DMS53 treated with DMSO at 0.1 percent for 48 hours (cell line): ENCODE data around the gene SCAMP2.

ENCODE experiments used
- DNase-seq: peaks from one replicate; lab custom pipeline; 2025; ENCODE audit not compliant: unreplicated experiment; lab: John Stamatoyannopoulos, UW

SCAMP2 gene

GRCh38 chr15:74839526-74840395, 33.4 kb downstream of the SCAMP2 start:
- DNase-seq, result no peak

DNA sequence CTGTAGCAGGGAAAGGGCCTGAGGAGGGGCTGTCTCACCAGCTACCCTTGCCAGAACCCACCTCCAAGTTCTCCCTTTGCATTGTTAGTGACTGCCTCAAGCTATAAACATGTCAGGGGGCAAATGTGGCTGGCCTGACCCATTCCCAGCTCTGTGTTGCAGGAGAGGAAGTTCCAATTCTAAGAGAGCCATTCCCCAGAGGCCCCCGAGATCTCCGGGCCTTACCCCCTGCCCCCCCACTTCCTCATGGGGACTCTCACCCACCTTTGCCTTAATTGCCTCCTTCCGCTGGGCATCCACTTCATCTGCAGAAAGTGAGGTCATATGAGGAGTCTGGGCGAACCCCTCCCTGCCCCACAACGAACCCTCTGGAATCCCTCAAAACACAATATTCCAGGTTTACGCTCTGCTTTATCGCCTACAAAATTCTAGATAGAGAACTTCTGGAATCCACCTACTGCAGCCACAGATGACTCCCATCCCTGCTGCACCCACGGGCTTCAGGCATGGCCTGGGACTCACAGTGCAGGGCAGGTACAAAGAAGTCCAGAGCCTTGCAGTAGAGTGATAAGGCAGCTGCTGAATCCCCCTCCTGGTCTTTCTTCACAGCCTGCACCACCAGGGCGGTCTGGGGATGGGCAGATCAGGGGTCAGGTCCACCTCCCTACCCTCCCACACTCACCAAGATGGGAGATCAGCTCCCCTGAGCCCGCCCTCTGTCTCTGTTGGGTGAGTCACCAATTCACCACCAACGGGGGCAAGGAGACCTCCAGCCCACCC, 34.2 kb downstream of the SCAMP2 start:
- DNase-seq, result no peak

DNA sequence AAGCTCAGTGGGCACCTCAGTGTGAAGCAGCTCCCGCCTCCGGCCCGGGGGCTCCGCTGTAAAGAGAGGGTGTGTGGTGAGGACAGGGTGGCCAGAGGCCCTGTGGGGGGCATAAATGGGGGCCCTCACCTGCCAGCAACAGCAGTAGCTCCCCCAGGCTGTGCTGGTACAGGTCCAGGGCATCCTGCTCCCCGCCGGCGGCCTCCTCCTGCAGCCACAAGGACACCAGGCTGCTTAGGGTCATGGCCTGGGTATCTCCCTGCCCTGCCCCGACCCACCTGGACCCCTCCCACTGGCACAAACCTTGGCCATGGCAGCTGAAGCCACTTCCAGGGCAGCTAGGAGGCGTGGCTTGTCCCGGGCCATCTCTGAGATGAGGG, 35.0 kb downstream of the SCAMP2 start:
- no peak for DNase-seq

GRCh38 chr15:74837482-74838136, 35.6 kb downstream of the SCAMP2 start:
- DNase-seq, result no peak

DNA sequence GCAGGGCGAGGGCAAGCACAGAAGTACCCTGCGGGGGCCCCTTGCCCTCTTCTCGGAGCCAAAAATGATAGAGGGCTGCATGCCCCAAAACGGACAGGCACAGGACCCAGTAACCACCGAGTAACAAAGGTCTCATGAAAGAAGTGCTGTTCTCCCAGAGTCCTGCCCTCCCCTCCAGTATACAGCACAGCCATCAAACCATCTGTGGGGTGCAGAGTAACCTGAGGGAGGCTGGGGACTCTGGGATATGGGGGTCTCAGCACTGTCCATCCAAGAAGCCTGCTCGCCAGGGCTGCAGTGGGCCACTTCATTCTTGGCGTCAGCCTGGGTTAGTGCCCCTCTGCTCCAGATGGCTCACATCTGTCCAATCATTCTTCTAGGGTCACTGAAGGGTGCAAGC, 36.3 kb downstream of the SCAMP2 start:
- DNase-seq, result no peak

- peak; percentile 16 for DNase-seq
These were observed 37.8 kb downstream of the SCAMP2 start for GRCh38 chr15:74835312-74835823.

DNA sequence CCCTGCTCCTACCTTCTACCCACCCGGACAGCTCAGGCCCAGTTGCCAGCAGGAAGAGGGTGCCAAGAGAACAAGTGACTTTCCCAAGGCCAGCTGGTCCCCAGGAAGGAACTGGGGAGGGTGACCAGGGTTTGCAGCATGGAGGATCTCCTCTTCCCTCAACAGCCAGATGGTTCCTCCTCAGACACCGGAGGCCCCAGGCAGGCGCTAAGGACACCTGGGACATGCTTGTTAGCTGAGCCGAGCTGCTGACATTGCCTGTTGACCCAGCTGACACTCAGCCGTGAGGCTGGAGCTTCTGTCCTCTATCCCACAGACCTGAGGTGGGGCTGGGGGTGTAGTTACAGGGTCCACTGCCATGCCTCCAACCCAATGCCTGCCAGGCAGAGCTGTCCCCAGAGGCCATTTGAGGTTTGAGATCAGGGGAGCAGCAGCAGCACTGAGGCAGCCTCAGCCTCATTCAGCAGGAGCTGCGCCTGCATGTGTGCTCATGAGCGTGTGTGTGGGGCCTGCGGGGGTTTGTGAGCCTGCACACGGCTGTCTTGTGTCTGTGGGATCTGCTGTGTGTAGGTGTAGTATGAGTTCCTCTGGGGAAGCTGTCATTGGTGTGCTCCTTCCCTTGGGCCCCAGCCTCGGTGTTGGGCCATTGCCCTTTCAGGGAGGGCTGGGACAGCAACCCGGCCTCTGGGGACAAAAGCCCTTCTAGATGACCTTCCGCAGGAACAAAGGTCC, 39.6 kb downstream of the SCAMP2 start:
- no peak for DNase-seq

DNA sequence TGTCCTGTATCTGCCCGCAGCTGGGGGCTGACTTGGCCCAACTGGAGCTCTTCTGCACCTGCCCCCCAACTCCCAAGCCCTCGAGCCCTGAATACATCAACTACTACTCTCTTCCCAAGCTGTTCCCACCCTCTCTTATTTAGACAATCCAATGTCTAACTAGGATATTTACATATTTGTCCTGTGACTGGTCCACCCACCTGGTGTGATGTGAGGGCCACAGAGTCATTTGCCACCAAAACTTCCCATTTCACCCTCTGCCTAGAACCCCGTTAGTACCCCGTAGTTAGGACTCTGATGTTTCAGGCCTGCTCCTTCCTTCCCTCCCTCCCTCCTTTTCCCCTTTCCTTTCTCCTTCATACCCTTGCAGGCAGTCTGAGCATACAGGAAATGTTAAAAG, 40.3 kb downstream of the SCAMP2 start:
- no peak for DNase-seq

DNA sequence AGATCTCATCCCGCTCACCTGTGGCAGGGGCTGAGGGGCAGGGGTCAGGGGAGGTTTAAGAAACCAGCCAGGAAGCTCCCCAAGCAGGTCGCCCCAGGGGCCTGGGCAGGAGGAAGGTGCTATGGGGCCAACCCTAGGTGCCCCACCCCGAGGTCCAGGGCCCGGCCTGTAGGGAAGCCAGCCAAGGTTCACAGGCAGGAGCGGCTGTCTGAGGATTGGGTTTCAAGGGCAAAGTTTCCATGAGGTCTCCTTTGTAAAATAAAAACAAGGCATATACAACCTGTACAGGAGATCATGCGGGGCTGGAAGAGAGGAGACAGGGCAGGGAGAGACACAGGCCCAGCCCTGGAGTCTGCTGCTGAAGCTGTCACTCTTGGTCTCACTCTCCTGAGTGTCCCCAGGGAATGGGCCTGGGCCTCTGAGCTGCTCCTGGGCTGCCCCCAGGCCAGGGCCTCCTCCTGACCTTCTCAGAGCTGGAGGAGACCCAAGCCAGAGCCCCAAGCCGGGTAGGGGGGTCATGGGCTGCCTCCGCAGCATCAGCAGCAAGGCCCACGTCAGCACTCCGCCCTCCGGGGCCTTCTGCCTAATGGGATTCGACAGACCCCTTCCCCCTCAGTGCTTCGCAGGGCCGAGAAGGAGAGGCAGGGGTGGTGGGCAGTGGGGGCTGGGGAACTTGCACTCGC, 41.2 kb downstream of the SCAMP2 start:
- DNase-seq, result no peak

DNA sequence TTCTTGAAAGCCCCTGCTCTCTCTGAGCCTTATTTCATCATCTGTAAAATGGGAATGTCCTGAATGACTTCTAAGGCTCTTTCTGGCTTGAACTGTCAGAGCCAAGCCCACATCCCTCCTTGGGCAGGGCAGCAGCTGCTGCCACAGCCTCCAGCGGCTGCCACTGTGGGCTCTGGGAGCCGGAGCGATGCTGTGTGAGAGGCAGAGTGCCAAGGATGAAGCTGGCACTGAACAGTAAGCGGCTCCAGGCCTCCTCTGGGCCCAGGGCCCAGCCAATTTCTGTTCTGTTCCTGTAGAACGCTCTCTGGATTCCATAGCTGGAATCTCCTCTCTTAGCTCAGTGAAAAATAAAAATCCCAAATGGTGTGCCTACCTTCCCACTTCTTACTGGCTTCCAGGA, 42.3 kb downstream of the SCAMP2 start:
- no peak for DNase-seq

GRCh38 chr15:74829991-74830390, 43.2 kb downstream of the SCAMP2 start:
- no peak for DNase-seq

DNA sequence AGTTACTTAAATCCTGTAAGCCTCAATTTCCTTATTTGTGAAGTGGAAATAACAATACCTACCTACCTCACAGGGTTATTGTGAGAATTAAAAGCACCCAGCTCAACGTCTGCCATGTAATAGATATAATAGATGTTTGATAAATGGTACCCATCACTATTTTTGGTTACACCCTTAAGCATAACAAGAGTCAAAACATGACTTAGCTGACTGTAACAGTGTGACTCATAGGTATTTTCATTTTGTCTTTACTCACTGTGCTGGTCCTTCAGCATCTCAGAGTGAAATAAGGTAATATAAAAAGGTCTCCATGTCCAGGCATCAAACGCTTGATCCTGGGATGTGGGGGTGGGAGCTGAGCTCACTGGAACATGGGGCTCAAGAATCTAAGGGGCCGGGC, 43.7 kb downstream of the SCAMP2 start:
- no peak for DNase-seq

DNA sequence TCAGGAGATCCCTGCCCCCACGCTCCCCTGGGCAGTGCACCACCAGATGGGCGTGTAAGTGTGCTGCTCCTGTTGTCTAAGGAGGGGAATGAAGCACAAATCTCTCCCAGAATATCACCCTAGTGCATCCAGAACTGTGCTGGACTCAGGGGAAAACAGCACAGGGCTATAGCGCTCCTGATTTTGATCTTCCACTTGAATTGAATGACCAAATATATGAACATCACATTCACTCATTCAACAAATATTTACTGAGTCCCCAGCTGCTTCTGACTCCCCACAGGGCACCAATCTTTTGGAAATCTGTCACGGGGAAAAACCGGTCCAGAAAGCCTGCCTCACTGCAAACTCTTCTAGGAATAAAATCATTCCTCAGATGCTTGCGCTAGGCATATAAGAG, 44.3 kb downstream of the SCAMP2 start:
- no peak for DNase-seq

GRCh38 chr15:74827614-74828013, 45.6 kb downstream of the SCAMP2 start:
- DNase-seq, result no peak

DNA sequence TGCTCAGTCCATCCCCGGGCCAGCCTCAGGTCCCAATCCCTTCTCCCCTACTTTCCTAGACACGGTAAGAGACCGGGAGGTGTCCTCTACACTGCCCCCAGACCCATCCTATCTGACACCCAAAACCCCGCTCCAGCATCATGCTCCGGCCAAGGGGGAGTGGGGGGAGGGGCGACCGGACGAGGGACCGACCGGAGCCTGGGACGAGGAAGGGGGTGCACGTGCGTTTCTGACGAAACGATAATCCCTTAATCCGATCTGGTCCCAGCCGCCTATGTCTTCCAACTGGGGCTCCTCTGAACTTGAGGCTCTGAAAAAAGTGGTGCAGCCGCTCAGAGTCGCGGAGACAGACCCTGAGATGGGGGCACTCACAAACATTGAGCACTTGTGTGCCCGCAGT, 46.2 kb downstream of the SCAMP2 start:
- no peak for DNase-seq

DNA sequence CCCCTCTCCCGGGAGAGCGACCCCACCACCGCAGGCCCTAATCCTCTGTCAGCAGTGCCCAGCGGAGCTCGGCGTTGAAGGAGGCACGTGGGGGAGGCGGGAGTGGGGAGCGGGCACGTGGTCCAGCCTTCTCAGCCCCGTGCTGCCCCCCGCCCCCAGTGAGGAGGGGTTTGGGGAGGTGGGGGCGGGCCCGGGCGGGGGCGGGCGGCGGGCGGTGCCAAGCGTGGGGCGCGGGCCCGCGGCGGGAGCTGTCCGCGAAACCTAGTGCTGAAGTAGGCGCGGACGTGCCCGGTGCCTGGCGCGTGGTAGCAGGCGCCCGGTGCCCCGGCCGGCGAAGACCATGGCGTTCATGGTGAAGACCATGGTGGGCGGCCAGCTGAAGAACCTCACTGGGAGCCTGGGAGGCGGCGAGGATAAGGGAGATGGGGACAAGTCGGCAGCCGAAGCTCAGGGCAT, 46.8 kb downstream of the SCAMP2 start, which contains the start of gene CPLX3:
Gene CPLX3, plus strand, starts transcription at position 264 of the 456 bp plus-strand sequence. Its CDS starts 77 bp downstream, at position 341.
- no peak for DNase-seq

DNA sequence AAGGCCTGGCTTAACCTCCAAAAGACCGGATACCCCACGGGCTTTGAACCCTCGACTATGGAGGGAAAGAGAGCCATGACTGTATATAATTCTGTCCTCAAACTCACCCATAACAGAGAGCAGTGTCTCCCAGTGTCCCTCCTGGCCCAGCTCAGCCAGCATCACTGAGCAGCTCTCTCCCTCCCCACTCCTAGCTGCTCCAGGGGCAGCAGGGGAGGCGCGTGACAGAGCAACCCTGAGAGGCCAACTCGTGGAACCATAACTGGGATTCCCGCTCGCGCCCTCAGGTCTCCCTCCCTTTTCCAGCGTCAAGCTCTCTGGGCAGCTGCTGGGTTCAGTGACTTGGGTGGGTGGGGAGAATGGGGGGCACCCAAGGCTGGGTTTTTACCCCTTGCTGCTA, 47.3 kb downstream of the SCAMP2 start:
- no peak for DNase-seq

DNA sequence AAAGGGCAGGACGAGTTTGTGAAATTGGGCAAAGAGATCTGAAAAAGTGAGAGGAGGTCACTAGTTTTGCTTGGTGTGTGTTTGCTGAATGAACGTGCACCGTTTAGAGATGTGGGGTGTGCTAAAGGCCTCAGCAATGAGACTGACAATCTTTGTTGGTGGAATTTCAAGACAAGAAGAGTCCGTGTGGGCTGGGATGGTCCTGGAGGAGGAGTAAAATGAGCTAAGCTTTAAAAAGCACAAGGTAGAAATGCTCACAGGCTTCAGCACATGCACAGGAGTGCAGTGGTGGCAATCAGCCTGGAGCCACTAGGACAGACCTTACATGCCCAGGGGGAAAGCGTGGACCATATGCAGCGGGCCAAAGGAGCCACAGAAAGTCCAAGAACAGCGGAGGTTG, 48.2 kb downstream of the SCAMP2 start:
- DNase-seq, result no peak

- peak; percentile 9 for DNase-seq
These were observed 49.8 kb downstream of the SCAMP2 start for GRCh38 chr15:74823324-74823723.

DNA sequence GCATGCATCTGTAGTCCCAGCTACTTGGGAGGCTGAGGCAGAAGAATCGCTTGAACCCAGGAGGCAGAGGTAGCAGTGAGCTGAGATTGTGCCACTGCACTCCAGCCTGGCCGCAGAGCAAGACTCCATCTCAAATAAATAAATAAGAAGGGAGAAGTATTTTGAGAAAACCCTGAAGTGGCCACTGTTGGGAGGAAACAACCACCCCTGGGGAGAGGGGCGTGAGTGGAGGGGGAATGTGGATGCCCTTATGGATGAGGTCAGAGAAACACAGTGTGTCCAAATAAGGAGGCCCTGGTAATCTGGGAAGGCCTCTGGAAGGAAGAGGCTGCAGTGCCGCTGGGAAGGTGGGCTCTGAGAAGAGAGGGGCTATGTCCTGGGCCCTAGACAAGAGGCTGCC, 50.9 kb downstream of the SCAMP2 start:
- DNase-seq, result no peak
